Skeletal muscle cell (primary cell): ENCODE data around the gene PTPN11.
"Not testable (repeated sequence)": the region's sequence is repeated elsewhere in the genome, so short reads cannot be mapped to it uniquely, and the experiment has no call there.

Experiments
- DNase-seq: peaks from one replicate; pipeline ENCODE4 v3.0.0-alpha.2; 2010; ENCODE audit warnings: low read depth
- H3K4me3 ChIP-seq: 2 replicates; pipeline ENCODE4 v1.5.1; 2011; ENCODE audit warnings: low read depth, mild to moderate bottlenecking, control low read depth, low read length, moderate library complexity

The PTPN11 gene

DNA sequence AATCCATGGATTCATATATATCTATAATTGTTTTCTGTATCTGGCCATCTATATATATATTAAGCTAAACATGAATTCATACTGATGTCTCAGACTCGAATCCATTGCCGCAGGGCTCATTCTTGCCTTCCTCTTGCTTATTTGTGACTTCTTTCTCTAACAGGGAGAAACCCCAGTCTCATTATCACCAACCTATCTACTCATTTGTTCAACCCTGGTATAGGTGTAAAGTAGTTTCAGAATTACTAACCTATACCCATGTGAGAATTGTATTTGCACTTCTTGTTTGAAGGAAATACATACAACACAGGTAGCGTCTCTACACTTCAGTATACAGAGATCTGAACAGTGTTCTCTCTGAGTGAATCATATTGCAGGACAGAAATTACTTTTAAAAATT lies 77.7 kb downstream of the PTPN11 start:
- no peak for DNase-seq
- no peak overlapping the region for H3K4me3 ChIP-seq

GRCh38 chr12:112498580-112498979 lies 79.8 kb downstream of the PTPN11 start:
- DNase-seq = no peak
- no peak overlapping the region for H3K4me3 ChIP-seq

- H3K4me3 ChIP-seq = no peak overlapping the region
- no peak for DNase-seq
Measured at GRCh38 chr12:112503512-112503911, 84.8 kb downstream of the PTPN11 start.

DNA sequence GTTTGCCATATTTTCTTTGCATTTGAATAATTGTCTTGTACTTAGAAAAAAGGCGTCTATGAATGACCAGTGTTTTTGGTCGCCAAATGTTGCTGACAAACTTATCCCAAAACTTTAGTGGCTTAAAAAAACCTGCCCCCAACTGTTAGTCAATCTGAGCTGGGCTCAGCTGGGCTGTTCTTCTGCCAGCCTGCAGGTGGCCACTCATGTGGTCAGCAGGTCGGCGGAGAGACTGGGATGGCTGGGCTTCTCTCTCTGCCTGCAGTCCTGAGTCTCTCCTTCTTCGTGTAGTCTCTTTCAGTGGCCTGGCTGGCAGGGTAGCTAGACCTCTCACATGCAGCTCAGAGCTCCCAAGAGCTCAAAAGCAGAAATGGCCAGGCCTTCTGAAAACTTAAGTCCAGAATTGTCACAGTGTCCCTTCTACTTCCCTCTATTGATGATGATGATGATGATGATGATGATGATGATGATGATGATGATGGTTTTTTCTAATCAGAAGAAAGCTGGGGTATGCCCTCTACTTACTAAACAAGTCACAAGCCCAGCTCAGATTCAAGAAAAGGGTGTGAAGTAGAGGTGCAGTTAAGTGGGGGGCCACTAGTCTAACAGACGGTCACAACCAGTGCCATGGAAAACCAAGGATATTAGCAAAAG lies 87.9 kb downstream of the PTPN11 start:
- no peak for DNase-seq
- no peak overlapping the region for H3K4me3 ChIP-seq

GRCh38 chr12:112513471-112513870 lies 94.7 kb downstream of the PTPN11 start:
- DNase-seq = no peak

DNA sequence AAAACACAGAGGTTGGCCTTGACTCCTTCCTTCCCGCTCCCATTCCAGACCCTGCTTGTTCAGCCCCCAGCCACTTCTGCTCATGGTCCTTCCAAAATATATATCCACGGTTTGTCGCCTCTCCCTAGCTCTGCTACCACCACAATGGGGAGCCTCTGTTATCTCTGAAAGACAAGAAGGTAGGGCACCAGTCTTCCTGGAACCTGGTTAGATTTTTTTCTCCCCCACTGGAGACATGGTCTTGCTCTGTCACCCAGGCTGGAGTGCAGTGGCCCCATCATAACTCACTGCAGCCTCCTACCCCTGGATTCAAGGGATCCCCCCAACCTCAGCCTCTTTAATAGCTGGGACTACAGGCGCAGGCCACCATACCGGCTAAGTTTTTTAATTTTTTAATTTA lies 95.7 kb downstream of the PTPN11 start:
- no peak for DNase-seq
- no peak overlapping the region for H3K4me3 ChIP-seq

More at GRCh38 chr12:112513471-112513870, 94.7 kb downstream of the PTPN11 start:
- no peak overlapping the region for H3K4me3 ChIP-seq

- no peak for DNase-seq
- H3K4me3 ChIP-seq = no peak overlapping the region
Measured at GRCh38 chr12:112514926-112515642, 96.3 kb downstream of the PTPN11 start.

DNA sequence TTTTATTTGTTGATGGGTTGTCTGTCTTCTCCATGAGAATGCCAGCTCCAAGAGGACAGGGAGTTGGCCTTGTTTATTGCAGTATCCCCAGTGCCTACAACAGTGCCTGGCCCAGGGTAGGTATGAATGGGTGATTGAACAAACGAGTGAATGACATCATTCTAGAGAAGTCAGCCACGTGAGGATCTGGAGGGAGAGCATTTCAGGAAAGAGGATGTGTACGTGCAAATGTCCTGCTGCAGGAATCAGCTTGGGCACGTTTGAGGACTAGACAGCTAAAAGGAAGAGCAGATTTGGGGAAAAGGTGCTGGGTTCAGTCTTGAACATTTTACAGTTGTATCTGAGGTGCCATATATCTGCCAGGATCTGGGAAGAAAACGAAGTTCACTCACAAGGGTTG lies 97.1 kb downstream of the PTPN11 start:
- no peak overlapping the region for H3K4me3 ChIP-seq
- no peak for DNase-seq

DNA sequence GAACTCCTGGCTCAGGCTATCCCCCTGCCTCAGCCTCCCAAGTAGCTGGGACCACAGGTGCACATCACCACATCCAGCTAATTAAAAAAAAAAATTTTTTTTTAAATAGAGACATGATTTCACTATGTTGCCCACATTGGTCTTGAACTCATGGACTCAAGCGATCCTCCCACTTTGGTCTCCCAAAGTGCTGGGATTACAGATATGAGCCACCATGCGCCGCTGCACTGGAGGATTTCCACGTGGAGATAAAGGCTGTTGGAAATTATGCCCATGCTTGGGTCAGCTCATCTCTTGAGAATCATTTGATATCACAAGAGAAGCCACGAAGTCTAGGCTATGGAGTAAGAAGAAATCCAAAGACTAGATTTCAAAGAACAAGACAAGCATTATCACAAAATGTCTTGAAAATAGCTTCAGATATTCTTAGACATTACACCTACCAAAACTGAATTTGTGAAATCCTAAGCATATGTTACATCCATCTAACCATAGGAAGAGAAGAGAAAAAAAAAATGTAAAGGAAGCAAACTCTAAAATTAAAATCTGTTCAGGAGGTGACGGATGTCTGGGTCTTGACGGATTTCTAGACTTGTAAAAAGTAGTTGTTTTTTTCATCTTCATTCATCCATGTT lies 99.1 kb downstream of the PTPN11 start:
- DNase-seq = no peak
- no peak overlapping the region for H3K4me3 ChIP-seq

GRCh38 chr12:112518365-112518735 lies 99.6 kb downstream of the PTPN11 start:
- no peak overlapping the region for H3K4me3 ChIP-seq
- DNase-seq = no peak

DNA sequence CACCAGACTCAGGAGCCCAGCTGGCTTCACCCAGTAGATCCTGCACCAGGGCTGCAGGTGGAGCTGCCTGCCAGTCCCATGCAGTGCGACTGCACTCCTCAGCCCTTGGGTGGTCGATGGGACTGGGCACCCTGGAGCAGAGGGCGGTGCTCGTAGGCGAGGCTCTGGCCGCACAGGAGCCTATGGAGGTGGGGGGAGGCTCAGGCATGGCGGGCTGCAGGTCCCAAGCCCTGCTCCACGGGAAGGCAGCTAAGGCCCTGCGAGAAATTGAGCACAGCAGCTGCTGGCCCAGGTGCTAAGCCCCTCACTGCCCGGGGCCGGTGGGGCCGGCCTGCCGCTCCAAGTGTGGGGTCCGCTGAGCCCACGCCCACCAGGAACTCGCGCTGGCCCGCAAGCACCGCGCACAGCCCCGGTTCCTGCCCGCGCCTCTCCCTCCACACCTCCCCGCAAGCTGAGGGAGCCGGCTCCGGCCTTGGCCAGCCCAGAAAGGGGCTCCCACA lies 101.1 kb downstream of the PTPN11 start:
- DNase-seq, H3K4me3 ChIP-seq: not testable (repeated sequence)

DNA sequence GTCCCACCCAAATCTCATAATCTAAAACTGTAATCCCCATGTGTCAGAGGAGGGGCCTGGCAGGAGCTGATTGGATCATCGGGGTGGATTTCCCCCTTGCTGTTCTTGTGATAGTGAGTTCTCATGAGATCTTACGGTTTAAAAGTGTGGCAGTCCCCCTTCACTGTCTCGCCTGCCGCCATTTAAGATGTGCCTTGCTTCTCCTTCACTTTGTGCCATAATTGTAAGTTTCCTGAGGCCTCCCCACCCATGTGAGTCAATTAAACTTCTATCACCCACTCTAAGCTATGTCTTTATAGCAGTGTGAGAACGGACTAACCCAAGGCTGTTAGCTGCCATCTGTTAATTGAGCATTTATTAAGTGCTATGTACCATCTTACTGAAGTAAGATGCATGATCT lies 105.1 kb downstream of the PTPN11 start:
- DNase-seq = no peak

DNA sequence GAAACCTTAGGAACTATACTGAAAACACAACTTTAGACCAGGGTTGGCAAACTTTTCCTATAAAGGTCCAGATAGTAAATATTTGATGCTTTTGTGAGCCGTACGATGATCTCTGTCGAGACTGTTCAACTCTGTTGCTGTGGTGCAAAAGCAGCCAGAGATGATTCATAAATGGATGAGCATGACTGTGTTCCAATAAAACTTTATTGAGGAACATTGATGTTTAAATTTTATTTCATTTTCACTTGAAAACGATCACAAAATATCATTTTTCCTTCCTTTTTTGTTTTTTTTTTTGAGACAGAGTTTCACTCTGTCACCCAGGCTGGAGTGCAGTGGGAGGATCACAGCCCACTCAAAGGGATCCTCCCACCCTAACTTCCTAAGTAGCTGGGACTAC lies 105.5 kb downstream of the PTPN11 start:
- no peak overlapping the region for H3K4me3 ChIP-seq
- DNase-seq = no peak

More for the DNA sequence above, 105.1 kb downstream of the PTPN11 start:
- H3K4me3 ChIP-seq = no peak overlapping the region

DNA sequence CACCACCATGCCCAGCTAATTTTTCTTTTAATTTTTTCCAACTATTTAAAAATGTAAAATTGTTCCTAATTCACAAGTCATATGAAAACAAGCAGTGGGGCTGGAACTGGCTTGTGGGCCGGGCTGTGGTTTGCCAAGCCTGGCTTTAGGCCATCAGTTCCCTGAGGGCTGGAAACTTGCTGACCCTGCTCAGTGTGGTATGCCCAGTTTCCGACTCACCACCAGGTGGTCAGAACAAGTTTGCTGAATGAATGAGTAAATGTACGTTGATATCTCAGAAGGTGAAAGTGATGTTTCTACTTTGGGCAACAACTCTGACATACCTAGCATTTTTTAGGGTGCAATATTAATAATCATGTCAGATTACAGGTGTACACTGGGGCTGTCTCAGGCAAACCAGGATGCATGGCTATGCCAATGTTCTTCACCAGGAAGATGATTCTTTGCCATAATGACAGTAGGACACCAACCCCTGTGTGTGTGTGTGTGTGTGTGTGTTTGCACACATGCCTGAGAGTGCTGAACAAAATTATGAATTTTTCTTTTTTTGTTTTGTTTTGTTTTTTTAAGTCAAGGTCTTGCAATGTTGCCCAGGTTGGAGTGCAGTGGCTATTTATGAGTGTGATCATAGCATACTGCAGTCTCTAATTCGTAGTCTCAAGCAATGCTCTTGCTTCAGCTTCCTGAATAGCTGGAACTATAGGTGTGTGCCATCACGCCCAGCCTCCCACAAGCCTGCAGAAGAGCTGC lies 106.1 kb downstream of the PTPN11 start:
- H3K4me3 ChIP-seq = no peak overlapping the region
- DNase-seq = no peak

DNA sequence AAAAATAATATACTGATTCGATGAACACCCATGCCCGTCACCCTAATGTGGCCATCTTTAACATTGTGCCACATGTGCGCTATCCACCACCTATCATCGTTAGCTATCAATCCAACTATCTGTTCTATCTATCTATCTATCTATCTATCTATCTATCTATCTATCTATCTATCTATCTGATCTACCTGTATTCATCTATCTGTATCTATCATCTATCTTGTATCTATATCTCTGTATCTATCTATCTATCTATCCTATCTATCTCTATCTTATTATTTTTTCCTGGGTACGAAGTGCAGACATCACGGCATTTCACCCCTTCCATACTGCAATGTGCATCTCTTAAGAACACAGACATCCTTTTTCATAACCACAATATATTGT lies 106.7 kb downstream of the PTPN11 start:
- no peak overlapping the region for H3K4me3 ChIP-seq
- DNase-seq = no peak

GRCh38 chr12:112527082-112527481 lies 108.3 kb downstream of the PTPN11 start:
- no peak for DNase-seq
- no peak overlapping the region for H3K4me3 ChIP-seq

DNA sequence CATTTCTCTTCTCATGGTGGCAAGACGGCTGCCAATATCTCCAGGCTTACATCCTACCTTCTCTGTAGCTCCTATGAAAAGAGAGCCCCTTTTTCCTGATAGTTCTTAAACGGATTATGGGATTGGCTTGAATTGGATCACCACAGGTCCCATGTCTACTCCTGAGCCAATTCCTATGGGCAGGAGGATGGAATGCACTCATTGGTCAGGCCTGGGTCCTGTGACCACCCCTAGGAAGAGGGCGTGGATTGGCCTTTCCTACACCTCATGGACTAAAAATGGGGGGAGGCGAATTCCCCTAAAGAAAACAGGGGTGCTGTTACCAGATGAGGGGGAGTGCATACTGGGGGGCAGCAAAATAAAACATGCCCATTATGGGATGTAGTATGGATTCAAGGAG lies 108.8 kb downstream of the PTPN11 start:
- no peak for DNase-seq
- H3K4me3 ChIP-seq = no peak overlapping the region

DNA sequence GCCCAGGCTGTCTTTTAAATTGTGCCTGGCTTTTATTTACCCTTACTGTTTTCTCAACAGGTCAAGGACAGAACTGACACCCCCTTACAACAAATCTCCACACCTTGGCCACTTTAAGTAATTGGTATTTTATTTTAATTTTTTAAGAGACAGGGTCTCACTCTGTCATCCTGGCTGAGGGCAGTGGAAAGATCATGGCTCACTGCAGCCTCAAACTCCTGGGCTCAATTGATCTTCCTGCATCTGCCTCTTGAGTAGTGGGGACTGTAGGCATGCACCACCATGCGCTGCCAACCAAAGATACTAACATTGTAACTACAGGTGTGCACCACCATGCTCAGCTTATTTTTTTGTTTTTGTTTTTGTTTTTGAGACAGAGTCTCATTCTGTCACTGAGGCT lies 109.8 kb downstream of the PTPN11 start:
- no peak overlapping the region for H3K4me3 ChIP-seq
- no peak for DNase-seq

- DNase-seq = no peak
Measured at GRCh38 chr12:112530941-112531340, 112.2 kb downstream of the PTPN11 start.

DNA sequence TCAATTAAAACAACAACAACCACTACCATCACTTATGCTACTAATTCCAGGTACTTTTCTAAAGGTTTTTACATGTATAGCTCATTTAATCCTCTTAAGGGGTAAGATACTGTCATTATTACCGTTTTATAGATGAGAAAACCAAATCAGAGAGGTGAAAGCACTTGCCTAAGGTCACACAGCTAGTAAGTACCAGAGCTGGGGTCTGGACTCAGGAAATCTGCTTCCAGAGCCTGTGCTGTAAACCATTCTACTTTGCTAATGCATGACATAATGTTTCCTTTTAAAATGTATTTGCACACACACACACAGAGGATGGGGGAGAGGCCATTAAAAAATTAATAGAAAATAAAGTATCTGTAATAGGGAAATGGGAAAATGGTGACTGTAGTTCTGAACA lies 113.4 kb downstream of the PTPN11 start:
- no peak overlapping the region for H3K4me3 ChIP-seq
- no peak for DNase-seq

More at GRCh38 chr12:112530941-112531340, 112.2 kb downstream of the PTPN11 start:
- no peak overlapping the region for H3K4me3 ChIP-seq
